IPS DF 4.7 (cell line): ENCODE results near the gene NT5DC4.

Experiments
- DNase-seq: peaks from one replicate; pipeline ENCODE4 v3.0.0-alpha.2; 2013; ENCODE audit warnings: low spot score; ENCODE audit errors: extremely low read depth

NT5DC4 gene

DNA sequence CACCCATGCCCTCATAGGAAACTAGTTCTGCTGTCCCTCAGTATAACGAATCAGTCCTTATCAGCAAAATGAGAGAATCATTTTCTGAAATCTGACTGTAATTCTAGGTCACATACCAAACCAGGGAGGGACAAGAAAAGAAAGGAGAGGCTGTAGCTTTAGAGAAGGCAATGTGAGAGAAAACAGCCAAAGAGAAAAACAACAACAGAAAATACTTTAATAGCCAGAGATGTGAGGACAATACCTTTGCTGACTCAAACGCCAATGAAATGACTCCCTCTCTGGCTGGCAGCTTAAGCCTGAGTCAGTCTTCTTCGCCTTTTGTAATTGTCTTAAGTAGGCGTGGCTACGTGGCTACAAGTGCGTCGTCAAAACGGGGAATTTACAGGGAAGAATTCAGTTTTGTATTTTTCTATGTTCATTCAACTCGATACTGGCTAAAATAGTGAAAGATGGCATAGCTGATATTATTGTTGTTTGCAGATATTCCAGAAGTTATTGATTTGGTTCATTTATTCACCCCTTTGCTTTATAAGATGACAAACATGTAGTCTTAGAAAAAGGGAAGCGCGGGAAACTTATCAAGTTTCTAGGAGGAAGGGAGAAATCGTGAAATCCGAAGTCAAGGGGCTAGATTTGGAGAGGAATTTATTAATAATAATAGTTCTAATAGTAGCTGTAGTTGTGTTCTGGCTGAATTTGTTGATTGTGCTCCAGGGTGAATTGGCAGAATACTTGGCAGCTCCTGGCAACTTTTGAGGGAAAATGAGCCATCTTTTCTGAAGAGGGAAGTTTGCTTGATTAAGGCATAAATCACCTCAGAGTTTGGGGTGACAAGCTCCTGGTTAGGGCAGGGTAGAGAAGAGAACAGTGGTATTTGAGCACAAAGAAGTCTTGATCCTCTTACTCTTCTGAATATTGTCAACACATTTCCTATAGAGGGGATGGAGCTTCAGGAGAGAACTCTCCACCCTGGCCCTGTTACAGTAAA, 63.7 kb downstream of the NT5DC4 start, which contains the start of gene IL1A:
Gene IL1A, minus strand, starts transcription at position 295 of the 991 bp plus-strand sequence. CDS start 723 bp downstream, outside the sequence.
- no peak for DNase-seq

DNA sequence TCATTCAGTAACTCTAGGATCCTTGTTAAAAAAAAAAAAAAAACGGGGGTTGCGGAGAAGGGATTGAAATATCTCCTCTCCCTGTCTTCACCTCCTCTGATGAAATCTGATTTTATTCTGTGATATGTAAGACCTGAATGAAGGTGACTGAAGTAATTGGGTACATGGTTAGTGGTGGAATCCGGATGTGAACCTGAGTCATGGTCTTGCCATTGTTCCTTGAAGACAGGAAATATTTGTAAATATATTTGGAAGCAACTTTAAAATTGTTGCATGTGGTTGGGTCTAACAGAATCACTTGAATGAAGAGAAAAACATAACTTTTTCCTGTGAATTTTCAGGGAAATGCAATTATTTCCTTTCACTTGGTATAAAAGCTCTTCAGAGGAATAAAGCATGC, 66.5 kb downstream of the NT5DC4 start:
- no peak for DNase-seq

DNA sequence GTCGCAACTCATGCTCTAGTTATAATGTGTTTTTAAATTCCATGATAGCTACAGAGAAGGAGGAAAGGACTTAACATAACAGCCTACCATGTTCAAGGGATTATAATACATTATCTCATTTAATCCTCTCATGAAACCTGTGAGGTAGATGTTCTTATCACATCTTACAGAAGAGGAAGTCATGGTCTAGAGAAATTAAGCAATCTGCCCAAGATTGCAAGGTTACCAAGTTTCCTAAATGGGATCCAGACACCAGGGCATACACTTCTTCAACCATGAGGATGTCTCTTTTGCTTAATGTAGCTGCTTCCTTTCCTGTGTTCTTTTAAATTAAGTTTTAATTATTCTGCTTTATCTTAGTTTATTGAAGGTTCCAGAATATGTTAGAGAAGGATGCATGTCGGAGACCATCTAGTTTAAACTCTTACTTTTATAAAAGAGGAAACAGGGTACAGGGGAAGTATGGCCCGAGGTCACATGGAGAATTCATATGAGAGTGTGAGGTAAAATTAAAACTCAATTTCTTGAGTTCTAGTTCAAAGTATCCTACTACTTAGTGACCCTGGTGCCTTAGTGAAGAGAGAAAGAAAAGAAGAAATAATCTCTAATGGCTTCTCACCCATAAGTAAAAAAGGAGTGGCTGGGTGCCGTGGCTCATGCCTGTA, 67.0 kb downstream of the NT5DC4 start:
- DNase-seq, result no peak

DNA sequence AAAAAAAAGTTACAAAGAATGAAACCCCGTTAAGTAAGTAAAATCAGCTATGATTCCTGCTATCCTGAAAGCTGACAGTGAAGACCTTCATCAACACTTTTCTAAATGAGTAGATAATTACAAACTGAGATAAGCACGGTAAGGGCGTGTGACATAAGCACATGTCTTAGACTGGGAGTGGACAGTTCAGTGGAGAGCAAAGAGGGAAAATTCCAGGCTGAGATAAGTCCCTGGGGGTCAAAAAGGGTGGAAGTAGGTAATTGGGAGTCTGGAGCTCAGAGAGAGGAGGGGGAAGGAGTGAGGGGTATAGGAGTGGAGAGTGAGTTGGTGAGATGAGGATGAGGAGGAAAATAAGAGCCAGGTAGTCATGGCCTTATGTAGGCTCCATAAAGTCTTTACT, 67.8 kb downstream of the NT5DC4 start:
- no peak for DNase-seq
